Activated CD4-positive, alpha-beta T cell treated with anti-CD3 and anti-CD28 coated beads, Interleukin-2, amount 10 ng/mL, durations not matched to agents 24 days and 14 days (primary cell): ENCODE measurements around the gene CCT5. TPM values are rescaled to one million over a fixed set of nuclear protein-coding genes. Genes with fewer than 3 reads are reported as not detected.
A peak's percentile ranks its signal among the peaks of the same experiment; 100 is the strongest.
"Not testable (repeated sequence)": the region's sequence is repeated elsewhere in the genome, so short reads cannot be mapped to it uniquely, and the experiment has no call there.

Source experiments
- DNase-seq: peaks from one replicate; pipeline ENCODE4 v3.0.0; 2022
- H3K27ac Mint-ChIP-seq: one replicate; pipeline ENCODE4 v1.8.0; 2022; ENCODE audit warnings: mild to moderate bottlenecking, mixed read lengths
- H3K27me3 Mint-ChIP-seq: one replicate; pipeline ENCODE4 v1.8.0; 2022; ENCODE audit warnings: mixed read lengths
- H3K36me3 Mint-ChIP-seq: one replicate; pipeline ENCODE4 v1.8.0; 2022; ENCODE audit warnings: low read depth, mild to moderate bottlenecking, mixed read lengths
- H3K4me1 Mint-ChIP-seq: one replicate; pipeline ENCODE4 v1.8.0; 2021; ENCODE audit warnings: mixed read lengths
- H3K4me3 Mint-ChIP-seq: one replicate; pipeline ENCODE4 v1.8.0; 2022; ENCODE audit warnings: mild to moderate bottlenecking, moderate library complexity, mixed read lengths
- H3K9me3 Mint-ChIP-seq: one replicate; pipeline ENCODE4 v1.8.0; 2021; ENCODE audit warnings: mixed read lengths
- intact Hi-C: fragments of 100-400 bp; cut with micrococcal nuclease; formaldehyde crosslinking; loops from one replicate; pipeline ENCODE4 v1.15.1; 2023
- total RNA-seq: library from RNA; stranded (reverse); gene quantifications from 2 replicates; pipeline ENCODE4 v1.2.3, GENCODE V29; 2022

CCT5 gene
- total RNA-seq, 1 donor from 2014 or later: 566 TPM

- intact Hi-C loops: no loop called here
- Mint-ChIP-seq H3K9me3 (no peaks in the 10 kb centered on the region), H3K36me3 (peaks cover 10% of the 10 kb centered on the region), H3K4me3 (no peak overlapping the region), H3K4me1 (no peaks in the 10 kb centered on the region), H3K27me3 (no peaks in the 10 kb centered on the region), H3K27ac (no peak overlapping the region)
- DNase-seq: no peak
Measured at GRCh38 chr5:10229306-10230048, 20.6 kb upstream of the CCT5 start.

- Mint-ChIP-seq H3K27ac (no peak overlapping the region), H3K27me3 (no peaks in the 10 kb centered on the region), H3K4me3 (no peak overlapping the region), H3K4me1 (no peaks in the 10 kb centered on the region), H3K9me3 (no peaks in the 10 kb centered on the region), H3K36me3 (peaks cover 15% of the 10 kb centered on the region)
- no peak for DNase-seq
- intact Hi-C loops: no loop called here
Measured at GRCh38 chr5:10232386-10232785, 17.7 kb upstream of the CCT5 start.

GRCh38 chr5:10233011-10233410 lies 17.1 kb upstream of the CCT5 start:
- no peaks in the 10 kb centered on the region for H3K27me3 Mint-ChIP-seq
- H3K4me3 Mint-ChIP-seq: no peak overlapping the region
- H3K36me3 Mint-ChIP-seq: peaks cover 18% of the 10 kb centered on the region
- no peaks in the 10 kb centered on the region for H3K9me3 Mint-ChIP-seq
- no peak for DNase-seq
- intact Hi-C loops: no loop called here
- H3K4me1 Mint-ChIP-seq: no peaks in the 10 kb centered on the region
- H3K27ac Mint-ChIP-seq: no peak overlapping the region

- H3K4me1 Mint-ChIP-seq: no peaks in the 10 kb centered on the region
- intact Hi-C loops: no loop called here
Measured at GRCh38 chr5:10233505-10233904, 16.6 kb upstream of the CCT5 start.

GRCh38 chr5:10235350-10235749 lies 14.7 kb upstream of the CCT5 start:
- Mint-ChIP-seq H3K4me3 (no peak overlapping the region), H3K9me3 (no peaks in the 10 kb centered on the region), H3K27ac (no peak overlapping the region), H3K36me3 (peaks cover 21% of the 10 kb centered on the region), H3K4me1 (no peaks in the 10 kb centered on the region), H3K27me3 (no peaks in the 10 kb centered on the region)
- intact Hi-C loops: no loop called here
- DNase-seq: no peak

More at GRCh38 chr5:10233505-10233904, 16.6 kb upstream of the CCT5 start:
- no peak for DNase-seq
- no peak overlapping the region for H3K27ac Mint-ChIP-seq
- H3K9me3 Mint-ChIP-seq: no peaks in the 10 kb centered on the region
- no peaks in the 10 kb centered on the region for H3K27me3 Mint-ChIP-seq
- no peak overlapping the region for H3K4me3 Mint-ChIP-seq
- peaks cover 22% of the 10 kb centered on the region for H3K36me3 Mint-ChIP-seq

- Mint-ChIP-seq H3K36me3 (no peaks in the 10 kb centered on the region), H3K27ac (no peak overlapping the region), H3K9me3 (no peaks in the 10 kb centered on the region), H3K4me3 (no peak overlapping the region), H3K4me1 (peaks cover 12% of the 10 kb centered on the region), H3K27me3 (no peaks in the 10 kb centered on the region)
- intact Hi-C loops: no loop called here
- no peak for DNase-seq
Measured at GRCh38 chr5:10243660-10244240, 6.3 kb upstream of the CCT5 start.

- no peaks in the 10 kb centered on the region for H3K36me3 Mint-ChIP-seq
- intact Hi-C loops: no loop called here
- H3K27ac Mint-ChIP-seq: no peak overlapping the region
- no peak for DNase-seq
- no peaks in the 10 kb centered on the region for H3K27me3 Mint-ChIP-seq
- no peak overlapping the region for H3K4me3 Mint-ChIP-seq
- no peaks in the 10 kb centered on the region for H3K9me3 Mint-ChIP-seq
- peaks cover 16% of the 10 kb centered on the region for H3K4me1 Mint-ChIP-seq
Measured at GRCh38 chr5:10244342-10244944, 5.6 kb upstream of the CCT5 start.

GRCh38 chr5:10246761-10247160 lies 3.3 kb upstream of the CCT5 start:
- intact Hi-C loops: no loop called here
- no peak overlapping the region for H3K27ac Mint-ChIP-seq
- DNase-seq: no peak

GRCh38 chr5:10247217-10247616 lies 2.9 kb upstream of the CCT5 start:
- DNase-seq, H3K4me3 Mint-ChIP-seq, H3K9me3 Mint-ChIP-seq, intact Hi-C loops, H3K27ac Mint-ChIP-seq, H3K27me3 Mint-ChIP-seq: not testable (repeated sequence)
- H3K36me3 Mint-ChIP-seq: peaks cover 15% of the 10 kb centered on the region
- H3K4me1 Mint-ChIP-seq: peaks cover 28% of the 10 kb centered on the region

More at GRCh38 chr5:10246761-10247160, 3.3 kb upstream of the CCT5 start:
- H3K4me1 Mint-ChIP-seq: peaks cover 26% of the 10 kb centered on the region
- no peaks in the 10 kb centered on the region for H3K9me3 Mint-ChIP-seq
- H3K4me3 Mint-ChIP-seq: no peak overlapping the region
- H3K27me3 Mint-ChIP-seq: peaks cover 3% of the 10 kb centered on the region
- H3K36me3 Mint-ChIP-seq: peaks cover 14% of the 10 kb centered on the region

- H3K9me3 Mint-ChIP-seq: no peaks in the 10 kb centered on the region
- H3K36me3 Mint-ChIP-seq: peaks cover 22% of the 10 kb centered on the region
- peak overlapping the region; percentile 96 for H3K4me3 Mint-ChIP-seq
- DNase-seq: no peak
- H3K27ac Mint-ChIP-seq: peak overlapping the region; percentile 96
- intact Hi-C loops: no loop called here
- H3K27me3 Mint-ChIP-seq: peaks cover 3% of the 10 kb centered on the region
- H3K4me1 Mint-ChIP-seq: peaks cover 30% of the 10 kb centered on the region
Measured at GRCh38 chr5:10248378-10249260, 1.5 kb upstream of the CCT5 start.

GRCh38 chr5:10250806-10251276 lies 761 bp downstream of the CCT5 start:
- Mint-ChIP-seq H3K4me3 (peak overlapping the region; percentile 96), H3K27me3 (peaks cover 3% of the 10 kb centered on the region), H3K36me3 (peaks cover 42% of the 10 kb centered on the region), H3K9me3 (no peaks in the 10 kb centered on the region), H3K27ac (peak overlapping the region; percentile 96), H3K4me1 (peaks cover 41% of the 10 kb centered on the region)
- DNase-seq: peak; percentile 80
- intact Hi-C loops: loop anchor here (1.0 to 5.0 kb wide), 4 partner anchors 102 to 510 kb away; partner anchors contain the start of genes ANKRD33B, DAP and MARCHF6

- Mint-ChIP-seq H3K27ac (peak overlapping the region; percentile 96), H3K27me3 (peaks cover 3% of the 10 kb centered on the region), H3K4me3 (peak overlapping the region; percentile 96), H3K4me1 (peaks cover 44% of the 10 kb centered on the region), H3K9me3 (no peaks in the 10 kb centered on the region), H3K36me3 (peaks cover 46% of the 10 kb centered on the region)
- intact Hi-C loops: loop anchor here (2.0 to 5.0 kb wide), 3 partner anchors 311 to 509 kb away; partner anchors contain the start of genes ANKRD33B and DAP
- DNase-seq: no peak
Measured at GRCh38 chr5:10251405-10251804, 1.3 kb downstream of the CCT5 start.

- intact Hi-C loops: loop anchor here (5.0 kb wide), 1 partner anchor 309 kb away; the partner anchor contains the start of gene ANKRD33B
- peaks cover 40% of the 10 kb centered on the region for H3K4me1 Mint-ChIP-seq
- peaks cover 3% of the 10 kb centered on the region for H3K27me3 Mint-ChIP-seq
- H3K27ac Mint-ChIP-seq: no peak overlapping the region
- no peak for DNase-seq
- no peaks in the 10 kb centered on the region for H3K9me3 Mint-ChIP-seq
- peaks cover 63% of the 10 kb centered on the region for H3K36me3 Mint-ChIP-seq
- no peak overlapping the region for H3K4me3 Mint-ChIP-seq
Measured at GRCh38 chr5:10253390-10253789, 3.3 kb downstream of the CCT5 start.
